HT-29 (cell line): ENCODE data around the gene KDM5A. TPM values are rescaled to one million over a fixed set of nuclear protein-coding genes. Genes with fewer than 3 reads are reported as not detected.
"Not testable (repeated sequence)": the region's sequence is repeated elsewhere in the genome, so short reads cannot be mapped to it uniquely, and the experiment has no call there.

Source experiments
- DNase-seq: peaks from one replicate; pipeline ENCODE4 v3.0.0-alpha.2; 2015; ENCODE audit warnings: low spot score
- total RNA-seq: library from RNA; depleted of rRNA; stranded (reverse); fragments of >200 nt; shearing (Covaris generic); gene quantifications from 2 replicates; pipeline ENCODE4 v1.2.3, GENCODE V29; 2014; rRNA removed

Gene KDM5A
- total RNA-seq, 1 experiment from 2014 or later: 31.6 TPM

DNA sequence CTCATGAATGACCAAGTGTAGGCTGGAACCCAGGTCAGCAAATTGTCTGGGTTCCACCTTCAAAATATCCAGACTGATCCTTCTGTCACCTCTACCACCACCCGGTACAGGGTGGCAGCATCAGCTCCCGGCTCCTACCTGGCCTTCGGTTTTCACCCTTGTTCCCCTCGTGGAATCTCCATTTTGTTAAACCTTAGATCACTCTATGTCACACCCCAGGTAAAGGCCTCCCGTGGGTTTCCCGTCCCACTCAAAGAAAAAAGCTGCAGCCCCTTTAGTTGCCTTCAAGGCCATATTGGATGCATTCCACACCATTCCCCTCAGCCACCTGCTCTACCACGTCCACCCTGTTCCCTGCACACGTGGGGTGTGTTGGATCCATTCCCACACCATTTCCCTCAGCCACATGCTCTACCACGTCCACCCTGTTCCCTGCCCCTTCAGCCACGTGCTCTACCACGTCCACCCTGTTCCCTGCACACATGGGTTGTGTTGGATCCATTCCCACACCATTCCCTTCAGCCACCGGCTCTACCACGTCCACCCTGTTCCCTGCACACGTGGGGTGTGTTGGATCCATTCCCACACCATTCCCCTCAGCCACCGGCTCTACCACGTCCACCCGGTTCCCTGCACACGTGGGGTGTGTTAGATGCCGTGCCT, 150.3 kb downstream of the KDM5A start:
- no peak for DNase-seq

- no peak for DNase-seq
These were observed 151.0 kb downstream of the KDM5A start for GRCh38 chr12:238116-238515.

DNA sequence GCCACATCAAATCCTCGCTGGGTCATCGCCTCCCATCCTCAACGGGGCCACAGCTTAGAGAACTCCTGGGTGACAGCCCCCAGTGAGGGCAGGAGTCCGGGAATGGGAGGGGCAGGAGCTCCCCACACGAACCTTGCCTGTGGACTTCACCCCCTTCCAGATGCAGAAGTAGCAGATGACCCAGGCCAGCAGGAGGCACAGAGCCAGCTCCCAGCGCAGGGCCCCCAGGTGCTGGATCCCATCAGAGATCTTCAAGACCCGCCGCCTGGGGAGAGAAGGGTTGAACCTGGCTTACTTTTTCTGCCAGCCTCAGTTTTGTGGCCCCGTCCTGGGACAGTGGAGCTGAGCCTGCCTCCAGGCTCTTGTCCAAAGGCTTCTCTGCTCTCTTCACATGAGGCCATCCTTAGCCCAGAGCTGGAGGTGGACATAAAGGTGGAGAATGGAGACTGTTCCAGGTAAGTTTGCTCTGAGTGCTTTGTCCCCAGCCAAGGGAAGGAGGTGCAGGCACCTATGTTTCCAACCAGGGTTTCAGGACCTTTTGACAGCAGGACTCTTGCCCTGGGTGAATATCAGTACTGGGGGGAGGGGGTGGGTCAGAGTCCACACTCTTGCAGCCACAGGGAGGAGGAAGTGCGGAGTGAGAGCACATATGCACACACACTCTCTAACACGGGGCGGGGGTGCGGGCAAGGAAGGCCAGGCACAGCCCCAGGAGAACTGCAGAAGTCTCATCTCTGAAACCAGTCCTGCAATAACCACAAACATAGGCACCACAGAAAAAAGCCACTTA, 151.9 kb downstream of the KDM5A start:
- DNase-seq: peak; percentile 14

GRCh38 chr12:236445-236844, 152.7 kb downstream of the KDM5A start:
- DNase-seq: no peak

DNA sequence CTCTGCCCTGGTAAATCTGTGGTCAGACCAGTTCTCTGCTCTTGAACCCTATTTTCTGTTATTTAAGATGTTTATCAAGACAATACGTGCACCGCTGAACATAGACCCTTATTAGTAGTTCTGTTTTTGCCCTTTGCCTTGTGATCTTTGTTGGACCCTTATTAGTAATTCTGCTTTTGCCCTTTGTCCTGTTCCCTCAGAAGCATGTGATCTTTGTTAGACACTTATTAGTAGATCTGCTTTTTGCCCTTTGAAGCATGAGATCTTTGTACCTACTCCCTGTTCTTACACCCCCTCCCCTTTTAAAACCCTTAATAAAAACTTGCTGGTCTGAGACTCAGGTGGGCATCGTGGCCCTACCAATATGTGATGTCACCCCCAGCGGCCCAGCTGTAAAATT, 153.2 kb downstream of the KDM5A start:
- not testable (repeated sequence) for DNase-seq

GRCh38 chr12:234891-235415, 154.2 kb downstream of the KDM5A start:
- DNase-seq: no peak

DNA sequence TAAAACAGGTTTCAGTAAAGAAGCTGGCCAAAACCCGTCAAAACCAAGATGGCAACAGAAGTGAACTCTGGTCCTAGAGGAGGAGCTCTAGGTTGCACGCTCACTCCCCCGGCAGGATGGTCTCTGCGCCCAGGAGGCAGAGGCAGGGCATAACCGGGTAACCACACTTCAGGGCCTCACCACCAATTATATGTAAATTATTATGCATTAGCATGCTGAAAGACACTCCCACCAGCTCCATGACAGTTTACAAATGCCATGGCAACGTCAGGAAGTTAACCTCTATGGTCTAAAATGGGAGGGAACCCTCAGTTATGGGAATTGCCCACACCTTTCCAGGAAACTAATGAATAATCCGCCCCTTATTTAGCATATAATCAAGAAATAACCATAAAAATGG, 155.1 kb downstream of the KDM5A start:
- DNase-seq: no peak

DNA sequence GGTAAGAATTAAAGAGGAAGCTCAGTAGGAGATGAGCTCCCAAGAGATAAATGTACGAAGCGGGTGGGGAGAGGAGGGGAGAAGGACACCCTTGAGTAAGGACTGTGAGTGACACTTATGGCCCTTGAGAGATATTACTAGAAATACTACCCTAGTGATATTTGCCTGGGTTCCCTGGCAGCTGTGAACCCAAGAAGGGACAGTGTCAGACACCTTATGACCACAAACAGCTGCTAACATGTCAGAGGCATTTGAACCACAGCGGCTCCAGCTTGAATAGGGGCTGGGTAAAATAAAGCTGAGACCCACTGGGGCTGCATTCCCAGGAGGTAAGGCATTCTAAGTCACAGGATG, 155.5 kb downstream of the KDM5A start:
- DNase-seq: no peak

- no peak for DNase-seq
These were observed 156.1 kb downstream of the KDM5A start for GRCh38 chr12:232731-233614.

DNA sequence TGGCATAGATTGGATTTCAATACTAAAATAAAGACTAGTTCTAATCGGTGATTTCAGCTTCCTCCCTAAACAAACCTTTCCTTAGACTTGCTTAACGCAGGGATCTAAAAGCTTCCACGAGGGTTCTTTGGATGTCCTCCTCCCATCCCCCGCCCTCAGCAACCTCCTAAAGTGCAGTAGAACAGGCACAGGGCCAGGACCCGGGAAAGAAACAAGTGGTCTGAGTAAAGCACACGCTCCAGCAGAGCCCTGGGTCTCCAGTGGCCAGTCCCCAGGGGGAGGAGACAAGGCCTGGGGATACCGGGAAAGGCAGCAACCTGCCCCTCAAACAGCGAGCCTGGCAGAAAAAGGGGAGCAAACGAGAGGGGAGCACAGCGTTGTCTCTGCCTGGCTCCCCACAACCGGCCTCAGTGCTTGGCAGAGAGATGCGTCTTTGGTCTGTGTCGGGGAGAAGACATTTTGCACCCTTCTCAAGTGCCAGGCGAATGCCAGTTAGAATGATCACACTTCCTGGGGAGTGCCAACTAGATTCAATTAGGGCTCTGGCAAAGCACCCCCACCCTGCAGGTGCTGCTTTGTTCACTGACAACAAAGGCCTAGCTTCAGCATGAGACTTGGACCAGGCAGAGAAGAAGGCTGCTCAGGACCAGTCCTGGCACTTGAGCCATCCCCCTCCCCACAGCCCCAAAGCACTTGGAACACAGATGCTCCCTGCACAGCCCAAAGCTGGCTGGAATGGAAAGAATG, 158.0 kb downstream of the KDM5A start:
- DNase-seq: no peak

Other genes with a start within 250 kb of the KDM5A start
- gene SLC6A12, start 175.2 kb downstream of the KDM5A start, total RNA-seq: 0.13 TPM in 1 of 2 replicates, not detected in the other
- 1.4 TPM in 1 of 2 replicates, not detected in the other for gene SLC6A13, start 126.5 kb downstream of the KDM5A start, total RNA-seq
- 3.5 and 6.1 TPM in 2 replicates for gene CCDC77, start 12.3 kb upstream of the KDM5A start, total RNA-seq
- gene B4GALNT3, start 70.6 kb upstream of the KDM5A start, total RNA-seq: 25.5 and 30.8 TPM in 2 replicates